ENCODE data around the gene ACSF3. TPM values are rescaled to one million over a fixed set of nuclear protein-coding genes. Genes with fewer than 3 reads are reported as not detected.

The ACSF3 gene
- total and polyA plus RNA-seq, 2 donors (not counting 1 experiment from before 2014, with no cell fraction given): 45.2 to 113 TPM

- Histone ChIP-seq H3K9me3 (ENCODE audit: control extremely low read depth in 1 of 3, control insufficient read depth in 2 of 3, insufficient read depth in 1 of 3, low read length in 2 of 3) (no peaks in the 10 kb centered on the region), H4K20me1 (ENCODE audit: control insufficient read depth, insufficient read depth, low read length, poor library complexity, severe bottlenecking) (peaks cover 23% of the 10 kb centered on the region), H3K27me3 (replicated peaks in 1 of 4; ENCODE audit: control extremely low read depth in 1 of 4, control insufficient read depth in 3 of 4, insufficient read depth in 4 of 4, low read length in 3 of 4) (no peaks in the 10 kb centered on the region), H3K9ac (ENCODE audit: low read length) (peak overlapping the region; percentile 63), H3K4me2 (replicated peaks; ENCODE audit: low read depth, low read length, poor library complexity, severe bottlenecking) (peak overlapping the region; percentile 81), H3K27ac (ENCODE audit: low read length in 2 of 2) (peak overlapping the region; percentile 83 to 85), H3K79me2 (ENCODE audit: control insufficient read depth, insufficient read depth, low read length) (peaks cover 29% of the 10 kb centered on the region), H3K4me3 (ENCODE audit: control extremely low read depth in 1 of 5, extremely low read depth in 1 of 5, insufficient read depth in 1 of 5, low read depth in 2 of 5, low read length in 4 of 5) (peak overlapping the region; percentile 35 to 57 (median 51)), H2AFZ (ENCODE audit: insufficient read depth, low read depth, low read length, poor library complexity, severe bottlenecking) (peak overlapping the region; percentile 21), H3K36me3 (replicated peaks in 1 of 2; ENCODE audit: control extremely low read depth in 1 of 2, control insufficient read depth in 1 of 2, extremely low read depth in 1 of 2, insufficient read depth in 2 of 2, low read length in 1 of 2) (peaks cover 5 to 74% of the 10 kb centered on the region in 2 experiments), H3K4me1 (ENCODE audit: control insufficient read depth in 2 of 2, insufficient read depth in 2 of 2, low read length in 2 of 2) (peaks cover 42 to 44% of the 10 kb centered on the region in 2 donors)
- Mint-ChIP-seq H3K27me3 (no peaks in the 10 kb centered on the region), H3K9me3 (ENCODE audit: insufficient read depth) (no peaks in the 10 kb centered on the region), H3K27ac (peak overlapping the region; percentile 99), H3K4me1 (peaks cover 8% of the 10 kb centered on the region), H3K4me3 (peak overlapping the region; percentile 88)
- 2% methylated on average over 16 of the region's 25 CpGs for WGBS (ENCODE audit: insufficient coverage)
- ATAC-seq (ENCODE audit: low read depth) (peak; percentile 84), DNase-seq (peak; percentile 96)
- TF ChIP-seq, protein P1, sequence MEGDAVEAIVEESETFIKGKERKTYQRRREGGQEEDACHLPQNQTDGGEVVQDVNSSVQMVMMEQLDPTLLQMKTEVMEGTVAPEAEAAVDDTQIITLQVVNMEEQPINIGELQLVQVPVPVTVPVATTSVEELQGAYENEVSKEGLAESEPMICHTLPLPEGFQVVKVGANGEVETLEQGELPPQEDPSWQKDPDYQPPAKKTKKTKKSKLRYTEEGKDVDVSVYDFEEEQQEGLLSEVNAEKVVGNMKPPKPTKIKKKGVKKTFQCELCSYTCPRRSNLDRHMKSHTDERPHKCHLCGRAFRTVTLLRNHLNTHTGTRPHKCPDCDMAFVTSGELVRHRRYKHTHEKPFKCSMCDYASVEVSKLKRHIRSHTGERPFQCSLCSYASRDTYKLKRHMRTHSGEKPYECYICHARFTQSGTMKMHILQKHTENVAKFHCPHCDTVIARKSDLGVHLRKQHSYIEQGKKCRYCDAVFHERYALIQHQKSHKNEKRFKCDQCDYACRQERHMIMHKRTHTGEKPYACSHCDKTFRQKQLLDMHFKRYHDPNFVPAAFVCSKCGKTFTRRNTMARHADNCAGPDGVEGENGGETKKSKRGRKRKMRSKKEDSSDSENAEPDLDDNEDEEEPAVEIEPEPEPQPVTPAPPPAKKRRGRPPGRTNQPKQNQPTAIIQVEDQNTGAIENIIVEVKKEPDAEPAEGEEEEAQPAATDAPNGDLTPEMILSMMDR (IDR thresholded peaks at IDR 0.05): no peak
- TF ChIP-seq EZH2 (IDR thresholded peaks at IDR 0.05; ENCODE audit: borderline replicate concordance, insufficient read depth, low read depth, low read length, poor library complexity, severe bottlenecking): no peak
- POLR2A ChIA-PET: interaction anchor here (1.5 to 2.3 kb wide), 4 partner anchors 18 to 147 kb away, joined by 4 to 14 read pairs (median 5); partner anchors contain the start of gene ACSF3
- intact Hi-C loops (cut with micrococcal nuclease): loop anchor here (1.0 to 5.0 kb wide), 5 partner anchors 17 to 375 kb away; partner anchors contain the start of gene ANKRD11
- CTCF ChIA-PET: interaction anchor here (0.7 to 2.4 kb wide), 10 partner anchors 17 to 523 kb away, joined by 3 to 18 read pairs (median 3); no protein-coding TSS in a partner anchor
These were observed 21.7 kb downstream of the ACSF3 start for GRCh38 chr16:89115216-89115861.

Data from B cell (primary cell).